NCI-H1694 treated with DMSO at 0.1 percent for 48 hours (cell line): ENCODE data around the gene NDRG4.
A peak's percentile ranks its signal among the peaks of the same experiment; 100 is the strongest.
"Not testable (repeated sequence)": the region's sequence is repeated elsewhere in the genome, so short reads cannot be mapped to it uniquely, and the experiment has no call there.

Experiments used
- DNase-seq: peaks from one replicate; lab custom pipeline; 2025; lab: John Stamatoyannopoulos, UW

The NDRG4 gene

DNA sequence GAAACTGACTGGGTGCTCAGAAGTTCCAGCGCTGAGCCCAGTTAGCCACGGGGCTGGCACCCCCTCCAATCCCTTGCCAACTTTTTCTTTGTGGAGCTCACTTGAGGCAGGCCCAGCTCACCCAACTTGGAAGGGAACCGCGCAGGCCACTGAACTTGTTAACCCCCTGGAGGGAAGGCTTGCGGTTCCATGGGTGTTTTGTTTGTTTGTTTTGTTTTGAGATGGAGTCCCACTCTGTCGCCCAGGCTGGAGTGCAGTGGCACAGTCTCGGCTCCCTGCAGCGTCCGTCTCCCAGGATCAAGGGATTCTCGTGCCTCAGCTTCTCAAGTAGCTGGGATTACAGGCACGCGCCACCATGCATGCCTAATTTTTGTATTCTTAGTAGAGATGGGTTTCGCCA, 34.1 kb upstream of the NDRG4 start:
- DNase-seq, result no peak

DNA sequence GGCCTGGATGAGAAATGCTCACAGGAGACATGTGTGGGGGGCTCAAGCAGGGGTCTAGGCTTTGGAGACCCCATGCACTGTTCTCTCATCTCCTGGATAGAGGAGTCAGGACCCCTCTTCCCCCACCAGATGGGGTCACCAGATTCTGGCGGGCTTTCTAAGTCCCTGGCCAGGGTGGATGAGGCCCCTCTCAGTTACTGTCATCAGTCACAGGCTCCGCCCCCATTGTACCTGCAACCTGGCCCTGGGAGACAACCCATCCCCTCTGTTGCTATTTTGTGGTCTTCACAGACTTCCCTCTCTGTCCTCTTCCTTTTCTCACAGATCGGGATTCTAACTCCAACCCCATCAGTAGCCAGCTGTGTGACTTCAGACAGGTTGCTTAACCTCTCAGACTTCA, 33.5 kb upstream of the NDRG4 start:
- no peak for DNase-seq

DNA sequence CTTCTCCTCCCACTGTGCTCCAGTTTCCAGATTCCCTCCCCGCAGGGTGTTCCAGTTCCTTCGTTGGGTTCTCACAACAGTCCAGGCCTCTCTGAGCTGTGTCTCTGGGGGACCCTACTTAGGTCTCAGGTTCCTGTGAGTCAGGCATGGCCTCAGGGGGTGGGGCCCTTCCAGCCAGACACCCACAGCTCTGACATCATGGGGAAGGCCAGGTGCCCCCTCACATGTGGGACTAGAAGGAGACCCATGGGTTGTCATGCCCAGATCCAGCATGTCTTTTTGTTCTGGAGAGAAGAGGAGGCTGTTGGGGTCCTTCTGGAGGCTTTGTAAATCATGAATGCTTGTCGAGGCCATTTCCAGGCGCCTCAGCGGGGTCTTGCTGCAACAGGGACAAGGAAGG, 32.0 kb upstream of the NDRG4 start:
- DNase-seq, result no peak

DNA sequence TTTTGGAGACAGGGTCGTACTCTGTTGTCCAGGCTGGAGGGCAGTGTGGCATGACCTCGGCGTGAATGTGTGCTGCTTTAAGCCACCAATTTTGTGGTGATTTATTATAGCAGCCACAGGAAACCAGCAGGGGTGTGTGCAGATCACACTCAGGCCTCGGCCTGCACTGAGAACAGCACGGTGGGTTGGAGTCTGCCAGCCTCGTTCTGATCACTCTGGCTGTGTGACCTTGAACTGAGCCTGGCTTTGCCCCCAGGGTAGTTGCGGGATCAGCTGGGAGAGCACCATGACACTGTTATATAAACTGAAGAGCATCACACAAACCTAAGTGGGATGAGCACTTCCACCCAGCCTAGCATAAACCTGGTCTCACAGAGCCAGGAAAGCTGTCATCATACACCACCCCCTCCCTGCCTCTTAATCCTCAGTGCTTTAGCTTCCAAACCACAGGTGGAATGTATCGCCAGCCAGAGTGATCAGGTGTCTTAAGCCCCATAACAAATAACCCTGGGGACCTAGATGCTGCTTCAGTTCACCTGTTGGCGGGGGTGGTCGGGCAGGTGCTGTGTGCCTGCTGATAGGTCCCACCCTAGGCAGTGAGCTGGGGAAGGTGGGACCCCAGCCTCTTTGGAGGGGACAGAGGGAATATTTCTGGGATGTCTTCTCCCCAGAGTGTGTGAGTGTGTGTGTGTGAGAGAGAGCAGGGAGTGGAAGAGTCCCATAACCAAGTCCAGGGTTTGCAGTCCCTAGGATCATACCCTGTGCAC, 28.6 kb upstream of the NDRG4 start:
- no peak for DNase-seq

DNA sequence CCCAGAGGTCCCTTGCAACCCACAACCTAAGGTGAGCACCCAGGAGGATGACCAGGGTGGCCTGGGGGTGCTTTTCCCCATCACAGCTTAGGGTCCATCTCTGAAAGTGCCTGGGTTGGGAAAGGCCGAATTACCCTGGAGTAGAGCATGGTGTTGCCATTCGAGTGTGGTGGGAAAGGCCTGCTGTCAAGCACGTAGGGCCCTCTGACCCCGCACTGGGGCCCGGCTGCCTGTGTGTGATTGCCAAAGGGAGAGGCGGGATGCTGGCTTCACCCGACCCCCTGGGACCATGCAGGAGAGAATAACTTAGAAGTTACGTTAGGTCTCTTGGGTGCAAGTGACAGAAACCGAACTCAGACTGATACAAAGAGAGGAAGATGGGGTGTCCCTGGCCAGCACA, 27.7 kb upstream of the NDRG4 start:
- no peak for DNase-seq

DNA sequence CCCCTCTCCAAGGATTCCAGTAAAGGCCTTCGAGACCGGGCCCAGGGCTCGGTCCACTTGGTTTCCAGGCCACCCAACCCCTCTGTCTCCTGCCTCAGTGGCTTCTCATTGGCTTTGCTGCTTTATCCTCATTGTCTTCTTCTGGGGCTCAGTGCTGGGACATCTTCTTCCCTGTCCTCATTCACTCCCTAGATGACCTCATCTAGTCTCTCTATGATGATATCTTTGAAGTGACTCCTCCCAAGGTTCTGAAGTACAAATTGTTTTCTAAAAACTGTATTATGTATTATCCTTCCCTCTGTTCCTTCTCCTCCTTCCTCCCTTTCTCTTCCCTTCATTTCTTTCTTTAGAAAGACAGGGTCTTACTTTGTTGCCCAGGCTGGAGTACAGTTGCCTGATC, 27.1 kb upstream of the NDRG4 start:
- no peak for DNase-seq

DNA sequence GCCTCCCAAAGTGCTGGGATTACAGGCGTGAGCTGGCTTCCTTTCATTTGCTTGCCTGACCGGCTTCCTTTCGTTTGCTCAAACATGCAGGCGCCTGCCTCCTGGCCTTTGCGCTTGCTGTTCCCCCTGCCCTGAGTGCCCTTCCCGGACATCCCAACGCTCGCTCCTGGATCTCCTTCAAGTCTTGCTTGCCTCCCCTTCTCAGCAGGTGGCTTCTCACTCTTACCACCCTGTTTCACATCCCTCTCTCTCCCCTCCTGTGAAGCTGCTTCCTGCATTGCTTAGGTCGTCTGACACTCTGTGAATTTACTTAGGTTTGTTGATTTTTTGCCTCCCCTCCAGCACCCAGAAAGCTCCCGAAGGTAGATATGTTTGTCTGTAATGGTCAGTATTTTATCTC, 25.6 kb upstream of the NDRG4 start:
- no peak for DNase-seq

DNA sequence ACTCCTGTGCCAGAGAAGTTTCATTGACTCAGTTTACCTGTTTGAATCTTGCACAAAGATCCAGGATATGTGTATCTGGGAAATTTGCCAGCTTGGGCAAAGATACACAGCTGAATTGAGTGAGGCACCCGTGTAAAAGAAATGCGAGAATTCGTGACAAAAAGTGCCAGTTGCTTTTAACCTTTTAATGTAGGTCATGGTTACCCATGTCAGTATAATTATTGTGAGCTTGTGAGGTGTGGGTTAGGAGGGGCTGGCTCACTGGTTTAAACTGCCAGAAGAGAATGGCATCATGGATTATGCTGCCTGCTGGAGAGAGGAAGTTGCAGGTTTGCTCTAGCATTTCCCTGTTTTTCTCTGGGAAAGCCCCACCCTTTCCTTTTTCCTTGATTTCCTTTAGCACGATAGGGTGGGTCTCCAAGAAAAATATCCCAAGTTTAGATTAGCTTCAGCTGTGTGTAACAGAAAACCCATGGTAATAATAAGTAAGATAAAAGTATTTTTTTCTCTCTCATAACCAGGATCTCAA, 24.8 kb upstream of the NDRG4 start:
- DNase-seq, result no peak

DNA sequence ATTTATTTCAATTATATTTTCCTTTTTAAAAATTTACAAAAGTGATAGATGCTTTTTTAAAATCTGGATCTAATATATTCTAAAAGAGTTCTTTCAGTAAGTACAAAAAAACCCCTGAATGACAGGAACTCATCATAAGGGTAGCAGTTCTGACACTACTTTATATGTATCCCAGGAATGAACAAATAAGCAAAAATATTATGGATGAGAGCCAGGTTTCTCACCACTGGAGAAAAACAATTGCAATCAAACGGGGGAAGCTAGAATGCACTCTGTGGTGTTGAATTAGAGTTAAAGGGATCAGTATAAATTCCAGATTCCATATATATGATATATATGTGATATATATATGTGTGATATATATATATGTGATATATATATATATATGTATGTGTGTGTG, 23.2 kb upstream of the NDRG4 start:
- no peak for DNase-seq

DNA sequence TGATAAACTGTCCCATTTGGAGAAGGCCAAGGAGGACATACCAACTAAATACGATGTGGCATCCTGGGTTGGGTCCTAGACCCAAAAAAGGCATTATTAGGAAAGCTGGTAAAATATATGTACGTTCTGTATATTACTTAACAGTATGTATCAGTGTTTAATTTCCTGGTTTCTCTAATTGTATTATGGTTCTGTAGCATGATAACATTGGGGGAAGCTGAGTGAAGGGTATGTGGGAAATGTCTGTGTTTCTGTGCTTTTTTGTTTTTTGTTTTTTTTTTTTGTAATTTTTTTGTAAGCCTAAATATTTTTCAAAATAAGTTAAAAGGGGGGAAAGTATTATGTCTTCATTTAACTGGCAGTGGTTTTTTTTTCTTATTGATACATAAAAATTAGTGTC, 21.5 kb upstream of the NDRG4 start:
- DNase-seq, result no peak

DNA sequence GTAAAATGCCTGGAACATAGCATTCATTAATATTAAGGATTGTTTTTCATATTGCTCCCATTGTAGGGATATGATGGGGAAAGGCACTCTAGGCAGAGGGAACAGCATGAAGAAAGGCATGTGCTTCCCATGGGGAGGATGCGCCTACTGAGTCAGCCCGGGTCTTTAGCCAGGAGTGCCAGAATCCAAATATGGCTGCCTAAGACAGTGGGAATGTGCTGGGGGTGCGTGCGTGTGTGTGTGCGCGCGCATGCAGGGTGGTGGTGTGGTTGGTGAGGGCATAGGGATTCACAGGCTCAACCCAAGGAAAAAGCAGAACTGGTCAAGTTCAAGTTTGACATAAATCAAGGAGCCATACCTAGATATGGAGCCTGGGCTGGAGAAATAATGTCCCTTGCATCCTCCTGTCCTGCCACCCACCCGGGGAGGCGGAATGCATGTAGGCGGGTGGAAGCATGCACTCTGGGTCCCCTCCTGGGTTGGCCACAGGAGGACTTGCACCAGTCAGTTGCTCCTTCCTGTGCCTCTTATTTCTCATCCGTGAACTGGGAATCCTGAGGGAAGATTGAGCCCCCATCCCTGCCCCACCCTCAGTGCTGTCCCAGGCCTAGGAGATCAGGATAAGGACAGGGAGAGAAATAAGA, 18.6 kb upstream of the NDRG4 start:
- DNase-seq, result no peak

DNA sequence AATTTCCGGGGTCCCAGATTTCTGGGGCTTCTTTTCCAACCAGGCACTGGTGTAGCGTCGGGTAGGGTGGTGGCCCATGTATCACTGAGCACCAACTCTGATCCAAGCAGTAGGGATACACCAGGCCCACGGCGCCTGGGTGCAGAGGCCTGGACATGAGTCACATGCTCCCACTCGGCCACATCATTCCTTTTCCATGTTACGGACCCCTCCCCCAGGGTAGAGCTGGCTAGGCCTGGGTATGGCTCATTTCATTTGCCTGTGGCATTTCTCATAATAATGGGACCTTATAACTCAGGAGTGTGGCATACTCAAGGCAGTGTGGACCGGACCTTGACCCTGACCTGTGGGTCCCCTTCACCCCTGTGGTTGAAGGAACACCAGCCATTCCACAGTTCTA, 18.0 kb upstream of the NDRG4 start:
- DNase-seq, result no peak

DNA sequence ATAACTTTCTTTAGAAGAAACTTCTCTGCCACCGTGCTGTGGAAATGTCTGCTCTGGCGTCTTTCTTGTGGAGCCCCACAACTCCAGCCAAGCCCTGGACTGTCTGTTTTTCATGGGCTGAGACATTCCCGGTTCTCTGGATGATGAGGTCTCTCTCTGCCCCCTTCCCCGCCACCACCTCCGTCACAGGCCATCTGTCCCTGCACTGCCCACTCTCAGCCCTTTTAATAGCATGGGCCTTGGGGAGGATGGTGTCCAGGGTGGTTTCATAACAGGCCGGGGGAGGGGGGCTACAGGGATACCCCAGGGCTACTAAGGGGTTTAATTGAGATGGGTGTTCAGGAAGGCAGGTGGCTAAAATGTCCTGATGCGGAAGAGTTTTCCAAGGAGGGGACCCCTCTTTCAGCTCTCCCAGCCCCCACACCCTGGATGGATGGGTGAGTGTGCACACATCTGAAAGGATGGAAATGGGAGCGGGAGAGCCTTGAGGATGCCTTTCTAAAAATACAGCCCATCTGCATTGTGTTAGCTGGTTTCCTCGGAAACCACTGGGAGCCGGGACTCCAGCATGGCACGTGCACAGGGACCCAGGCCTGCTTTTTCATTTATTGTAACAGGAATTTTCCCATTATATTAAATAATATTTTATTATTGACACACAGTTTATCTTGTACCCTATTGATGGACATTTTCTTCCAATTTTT, 14.6 kb upstream of the NDRG4 start:
- no peak for DNase-seq

DNA sequence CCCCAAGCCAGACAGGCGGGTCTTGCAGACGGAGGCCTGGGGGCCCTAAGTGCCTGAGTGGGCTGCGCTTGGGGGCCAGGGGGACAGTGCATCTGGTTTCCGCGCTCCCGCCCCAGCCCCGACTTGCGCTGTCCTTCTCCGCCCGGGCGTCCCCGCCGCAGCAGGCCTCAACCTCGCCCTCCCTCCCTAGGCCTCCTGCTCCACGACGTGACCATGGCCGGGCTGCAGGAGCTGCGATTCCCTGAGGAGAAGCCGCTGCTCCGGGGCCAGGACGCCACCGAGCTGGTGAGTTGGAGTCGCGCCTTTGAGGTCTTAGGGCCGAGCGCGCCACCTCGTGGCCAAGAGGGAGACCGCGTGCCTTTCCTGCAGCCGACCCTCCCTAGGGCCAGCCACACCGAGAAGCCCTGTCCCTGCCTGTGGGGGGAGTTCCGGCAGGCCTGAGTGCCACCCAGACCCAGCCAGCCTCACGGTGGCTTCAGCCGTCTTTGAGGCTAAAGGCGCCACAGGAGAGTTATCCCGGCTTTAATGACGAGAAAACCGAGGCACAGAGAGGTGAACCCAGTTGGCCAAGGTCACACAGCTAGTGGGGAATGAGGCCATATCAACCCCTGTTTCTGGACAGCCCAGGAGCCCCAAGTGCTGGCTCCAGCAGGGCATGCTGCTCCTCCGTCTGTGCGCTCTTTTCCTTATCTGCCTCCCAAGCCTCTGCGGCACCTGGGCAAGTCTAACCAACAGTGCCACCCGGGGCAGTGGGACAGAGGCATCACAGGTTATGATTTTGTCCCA, 12.2 kb upstream of the NDRG4 start:
- peak; percentile 69 for DNase-seq

DNA sequence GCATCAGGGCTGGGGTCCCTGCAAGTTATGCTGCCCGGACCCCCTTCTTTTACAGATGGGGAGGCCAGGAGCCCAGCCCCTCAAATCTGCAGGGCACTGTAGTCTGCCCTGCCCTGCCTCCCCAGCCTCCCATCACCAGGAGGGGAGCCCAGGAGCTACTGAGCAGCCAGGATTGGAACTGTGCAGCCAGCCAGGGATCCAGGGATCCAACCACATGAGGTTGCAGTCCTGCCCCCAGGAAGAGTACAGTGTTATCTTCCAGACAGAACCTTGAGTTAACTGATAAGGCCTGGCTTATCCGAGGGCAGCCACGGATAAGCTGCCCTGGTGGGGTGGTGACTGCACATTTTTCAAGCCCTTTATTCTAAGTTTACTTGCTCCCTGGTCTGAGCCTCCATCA, 11.4 kb upstream of the NDRG4 start:
- DNase-seq, result no peak

DNA sequence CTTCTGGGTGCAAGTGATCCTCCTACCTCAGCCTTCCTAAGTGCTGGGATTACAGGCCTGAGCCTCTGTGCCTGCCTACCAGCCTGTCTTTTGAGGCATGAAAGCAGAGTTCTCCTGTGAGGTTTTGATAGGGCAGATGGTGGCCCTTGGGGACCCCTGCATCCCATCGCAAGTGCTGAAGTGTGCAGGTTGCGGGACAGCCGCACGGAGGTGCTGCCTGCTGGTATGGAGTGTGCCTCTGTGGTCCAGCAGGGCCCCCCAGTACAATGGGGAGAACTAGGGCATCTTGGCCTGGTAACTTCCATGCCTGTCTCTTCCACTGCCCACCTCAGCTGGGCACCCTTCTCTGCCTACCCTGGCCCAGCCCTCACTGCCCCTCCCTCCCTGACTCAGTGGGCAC, 9.9 kb upstream of the NDRG4 start:
- no peak for DNase-seq

DNA sequence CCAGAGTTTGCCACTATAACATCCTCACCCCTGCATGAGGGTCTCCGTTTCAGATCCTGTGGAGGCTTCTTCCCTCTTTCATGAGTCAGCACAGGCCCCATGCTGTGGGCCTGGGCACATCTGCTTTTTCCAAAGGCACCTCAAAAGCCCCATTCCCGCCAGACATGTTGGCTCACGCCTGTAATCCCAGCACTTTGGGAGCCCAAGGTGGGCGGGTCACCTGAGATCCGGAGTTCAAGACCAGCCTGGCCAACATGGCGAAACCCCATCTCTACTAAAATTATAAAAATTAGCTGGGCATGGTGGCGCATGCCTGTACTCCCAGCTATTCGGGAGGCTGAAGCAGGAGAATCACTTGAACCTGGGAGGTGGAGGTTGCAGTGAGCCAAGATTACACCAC, 9.4 kb upstream of the NDRG4 start:
- DNase-seq, result not testable (repeated sequence)

DNA sequence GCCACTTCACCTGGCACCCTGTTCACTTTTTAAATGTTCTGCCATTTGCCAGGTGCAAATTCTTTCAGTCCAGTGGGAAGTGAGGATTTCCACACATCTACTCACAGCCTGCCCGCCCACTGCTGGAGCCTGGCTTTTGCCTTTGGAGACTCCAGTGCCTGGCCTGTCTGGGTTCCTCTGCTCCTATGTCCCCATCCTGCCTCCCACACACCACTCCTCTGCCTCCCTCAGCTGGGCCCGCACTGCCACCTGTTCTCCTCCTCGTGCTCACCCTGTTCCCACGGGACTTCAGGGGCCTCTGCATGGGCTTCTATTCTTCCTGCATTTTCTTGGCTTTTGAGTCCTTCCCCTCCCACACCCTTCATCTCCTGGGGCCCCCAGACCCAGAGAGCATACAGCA, 7.9 kb upstream of the NDRG4 start:
- DNase-seq, result no peak

DNA sequence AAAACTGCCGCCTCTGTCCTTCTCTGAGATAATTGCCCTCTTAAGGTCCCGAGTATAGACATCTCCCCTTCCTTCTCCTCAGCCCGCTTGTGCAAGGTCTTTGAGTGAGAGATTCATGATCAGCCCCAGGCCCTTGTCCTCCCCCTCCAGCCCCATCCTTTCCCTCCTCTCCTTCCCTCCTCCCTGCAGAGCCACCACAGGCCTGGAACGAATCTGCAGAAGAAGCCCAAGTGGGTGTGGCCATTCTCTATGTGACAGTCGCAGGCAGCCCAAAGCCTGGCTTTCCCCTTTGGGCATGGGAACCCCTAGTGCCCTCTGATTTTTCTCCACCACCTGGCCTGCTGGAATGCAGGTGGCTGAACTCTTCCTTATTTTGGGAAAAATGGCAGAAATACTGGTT, 7.2 kb upstream of the NDRG4 start:
- no peak for DNase-seq

DNA sequence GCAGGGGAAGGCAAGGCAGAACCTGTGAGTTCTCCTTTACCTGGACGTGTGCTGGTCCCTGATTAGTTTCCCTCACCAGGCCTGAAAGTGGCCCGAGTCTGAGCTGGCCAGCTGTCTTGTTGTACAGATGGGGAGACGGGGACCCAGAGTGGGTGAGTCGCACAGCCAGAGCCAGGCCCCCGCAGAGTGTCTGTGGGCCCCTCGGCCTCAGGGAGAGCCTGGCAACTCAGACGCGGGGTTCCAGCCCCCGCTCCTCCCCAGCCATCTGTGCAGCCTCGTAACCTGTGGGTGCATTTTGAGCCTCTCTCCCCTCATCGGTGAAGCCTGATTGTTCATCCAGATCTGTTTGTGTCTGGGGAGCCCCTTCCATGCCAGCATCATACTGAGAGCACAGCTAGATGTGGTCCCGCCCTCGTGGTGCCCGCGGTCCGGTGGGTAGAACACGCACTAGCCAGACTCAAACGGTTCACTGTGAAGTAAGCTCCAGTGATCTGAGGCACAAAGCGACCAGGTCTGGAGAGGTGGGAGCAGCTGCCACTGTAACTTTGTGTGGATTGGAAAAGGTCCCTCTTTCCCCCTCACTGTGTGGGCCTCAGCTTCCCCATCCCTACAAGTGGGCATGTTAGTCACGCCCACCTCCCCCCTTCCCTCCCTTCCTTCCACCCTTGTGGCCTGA, 6.0 kb upstream of the NDRG4 start:
- DNase-seq, result no peak

DNA sequence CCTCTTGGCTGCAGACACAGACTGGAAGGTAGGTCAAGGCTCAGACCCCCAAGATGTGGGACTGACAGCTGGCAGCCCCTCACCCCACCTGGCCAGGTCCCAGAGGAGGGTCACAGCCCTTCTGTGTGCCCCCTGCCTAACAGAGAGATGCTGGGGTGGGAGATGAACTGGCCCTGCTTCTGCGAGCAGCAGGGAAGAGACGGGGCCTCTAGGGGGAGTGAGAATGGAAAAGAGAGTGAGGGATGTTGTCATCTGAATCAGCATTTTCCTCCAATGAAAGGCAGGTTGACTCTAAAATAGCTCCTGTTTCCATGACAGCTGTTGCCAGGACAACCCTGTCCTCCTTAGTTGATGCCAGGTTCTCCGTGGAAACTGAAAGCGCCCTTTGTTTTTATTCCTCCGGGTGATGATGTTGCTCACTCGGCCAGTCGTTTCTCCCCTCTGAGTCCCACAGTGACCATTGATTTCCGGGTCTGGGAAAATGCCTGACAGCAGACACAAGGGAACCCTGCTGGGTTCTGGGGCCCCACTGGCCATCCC, 4.9 kb upstream of the NDRG4 start:
- peak; percentile 90 for DNase-seq
